Kasumi-1 (cell line): ENCODE data around the gene SEC14L1.
A peak's percentile ranks its signal among the peaks of the same experiment; 100 is the strongest.
"Not testable (repeated sequence)": the region's sequence is repeated elsewhere in the genome, so short reads cannot be mapped to it uniquely, and the experiment has no call there.

Experiments
- DNase-seq, 2 experiments: peaks; one replicate each; lab custom pipeline; 2025; lab: John Stamatoyannopoulos, UW

SEC14L1 gene

DNA sequence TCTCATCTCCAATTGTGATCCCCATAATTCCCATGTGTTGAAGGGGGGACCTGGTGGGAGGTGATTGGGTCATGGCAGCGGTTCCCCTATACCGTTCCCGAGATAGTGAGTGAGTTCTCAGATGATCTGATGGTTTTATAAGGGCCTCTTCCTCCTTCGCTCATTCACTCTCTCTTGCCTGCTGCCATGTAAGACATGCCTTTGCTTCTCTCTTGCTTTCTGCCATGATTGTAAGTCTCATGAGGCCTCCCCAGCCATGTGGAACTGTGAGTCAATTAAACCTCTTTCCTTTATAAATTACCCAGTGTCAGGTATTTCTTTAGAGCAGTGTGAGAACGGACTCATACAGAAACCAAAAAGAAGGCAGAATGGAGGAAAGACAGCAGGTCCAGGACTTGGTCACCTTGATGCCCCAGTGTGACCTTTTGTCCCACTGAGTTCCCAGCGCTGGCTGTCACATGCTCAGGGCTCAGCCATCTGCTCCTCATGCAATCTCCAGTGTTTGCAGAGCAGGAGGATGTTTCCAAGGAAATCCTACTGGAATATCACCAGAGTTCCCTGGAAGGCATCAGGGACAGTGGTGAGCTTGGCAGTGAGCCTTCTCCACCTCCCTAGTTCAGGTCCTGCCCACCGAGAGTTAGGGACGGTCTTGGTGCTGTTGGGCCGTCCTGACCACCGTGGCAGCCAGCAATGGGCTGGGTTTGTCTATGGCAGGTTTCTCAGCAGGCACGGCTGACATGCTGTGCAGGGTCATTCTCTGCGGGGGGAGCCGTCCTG is 96.7 kb downstream of the SEC14L1 start:
- no peak for DNase-seq

DNA sequence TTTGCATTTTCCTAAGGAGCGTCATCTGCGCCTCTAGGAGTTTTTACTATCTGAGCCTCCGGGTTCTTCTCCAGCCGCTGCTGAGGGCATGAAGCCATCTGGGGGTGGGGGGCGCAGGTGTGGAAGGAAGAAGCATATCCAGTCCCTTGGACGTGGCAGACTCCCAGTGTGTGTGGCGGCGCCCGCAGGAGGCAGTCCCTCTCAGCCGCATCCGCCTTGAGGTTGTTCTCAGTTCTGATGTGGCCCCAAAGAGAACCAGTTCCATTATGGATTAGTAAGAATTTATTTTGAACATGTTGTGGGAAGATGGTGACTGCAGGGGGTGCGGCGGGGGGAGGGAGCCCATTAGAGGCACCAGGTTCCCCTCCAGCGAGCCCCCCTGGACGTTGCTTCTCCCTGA is 100.2 kb downstream of the SEC14L1 start:
- DNase-seq, result no peak

DNA sequence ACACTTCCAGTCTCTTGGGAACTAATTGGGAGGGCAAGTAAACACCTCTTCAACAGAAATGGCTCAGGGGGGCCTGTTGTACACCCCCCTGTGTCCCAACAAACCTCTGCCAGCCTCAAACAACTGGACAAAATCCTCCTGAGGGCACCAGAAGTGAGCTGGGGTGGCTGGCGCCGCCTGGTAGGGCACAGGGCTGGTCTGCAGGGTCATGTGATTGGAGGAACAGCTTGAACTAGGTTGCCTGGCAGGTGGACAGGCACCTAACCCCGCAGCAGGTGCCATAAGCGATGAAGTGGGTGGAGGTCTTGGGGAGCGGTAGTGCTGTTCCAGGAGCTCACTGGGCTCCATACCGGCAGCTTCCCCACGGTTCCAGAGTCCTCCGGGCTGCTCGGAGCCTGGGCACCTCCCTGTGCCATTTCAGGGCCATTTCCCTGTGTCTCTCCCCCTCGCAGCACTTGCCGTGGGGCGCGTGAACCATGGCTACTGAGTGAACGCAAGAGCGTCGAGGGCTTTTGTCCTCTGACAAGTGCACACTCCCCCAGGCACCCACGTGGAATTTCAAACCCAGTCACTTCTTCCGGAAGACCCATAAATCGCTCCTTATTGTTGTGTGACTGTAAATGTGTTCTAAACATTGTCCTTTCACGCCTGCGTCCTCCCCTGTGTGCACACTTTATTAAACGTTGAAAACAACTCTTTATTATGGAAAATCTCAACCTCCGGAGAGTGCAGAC is 101.5 kb downstream of the SEC14L1 start:
- DNase-seq, result no peak

- DNase-seq, result no peak
Observed at GRCh38 chr17:77245162-77245926, 104.6 kb downstream of the SEC14L1 start.

DNA sequence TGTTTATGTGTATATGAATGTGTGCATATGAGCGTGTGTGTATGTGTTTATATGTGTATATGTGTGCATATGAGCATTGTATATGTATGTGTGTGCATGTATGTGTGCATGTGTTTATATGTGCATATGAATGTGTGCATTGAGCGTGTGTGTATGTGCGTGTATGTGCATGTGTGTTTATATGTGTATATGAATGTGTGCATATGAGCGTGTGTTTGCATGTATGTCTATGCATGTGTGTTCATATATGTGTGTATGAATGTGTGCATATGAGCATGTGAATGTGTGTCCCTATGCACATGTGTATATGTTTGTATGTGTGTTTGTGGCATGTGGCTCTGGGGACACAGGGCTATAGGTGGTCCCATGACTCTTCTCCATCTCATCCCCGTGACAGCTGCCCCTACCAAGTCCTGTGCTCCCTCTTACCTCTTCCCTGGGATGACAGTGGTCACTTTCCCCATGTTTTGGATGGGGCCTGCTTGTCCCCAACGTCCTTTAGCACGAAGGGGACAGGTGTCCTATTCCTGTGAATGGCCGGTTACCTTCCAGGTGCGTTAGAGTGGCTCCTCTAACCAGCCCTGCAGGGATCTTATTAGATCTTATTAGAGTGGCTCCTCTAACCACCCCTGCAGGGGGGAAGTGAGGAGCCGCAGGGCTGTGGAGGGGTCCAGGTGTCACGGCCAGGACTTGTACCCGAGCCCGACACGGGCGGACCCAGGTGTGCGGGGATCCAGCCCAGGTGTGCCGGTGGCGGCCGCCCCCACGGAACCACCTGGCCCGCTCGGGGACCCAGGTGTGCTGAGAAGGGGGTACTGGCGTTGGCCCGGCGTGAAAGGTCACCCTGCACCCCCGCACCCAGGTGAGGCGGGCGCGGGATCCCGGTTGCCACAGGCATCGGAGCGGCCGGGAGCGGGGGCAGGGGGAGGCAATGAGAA is 105.6 kb downstream of the SEC14L1 start:
- no peak for DNase-seq

DNA sequence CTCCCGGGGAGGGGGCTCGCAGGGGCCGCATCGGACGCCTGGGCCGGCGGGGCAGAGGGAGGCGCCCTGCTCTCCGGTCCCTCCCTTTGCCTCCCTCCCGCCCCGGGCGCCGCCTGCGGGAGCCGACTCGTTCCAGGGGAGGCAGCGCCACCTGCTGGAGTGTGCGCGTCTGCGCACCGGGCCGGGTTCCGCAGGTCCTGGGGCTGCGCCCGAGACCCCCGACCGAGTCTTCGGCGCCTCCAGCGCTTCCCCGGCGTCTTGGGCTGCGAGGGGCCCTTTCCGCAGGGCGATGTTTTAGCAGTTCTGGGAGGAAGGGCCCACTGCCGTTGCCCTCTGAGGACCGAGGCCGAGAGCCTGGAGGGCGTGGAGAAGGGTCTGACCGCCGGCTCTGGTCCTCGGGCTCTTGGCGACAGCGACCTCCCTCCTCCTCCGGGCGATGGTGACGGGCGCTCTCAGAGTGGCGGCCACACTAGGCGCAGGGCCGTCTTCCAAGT is 106.3 kb downstream of the SEC14L1 start:
- peak; percentile 80 to 82 for DNase-seq

DNA sequence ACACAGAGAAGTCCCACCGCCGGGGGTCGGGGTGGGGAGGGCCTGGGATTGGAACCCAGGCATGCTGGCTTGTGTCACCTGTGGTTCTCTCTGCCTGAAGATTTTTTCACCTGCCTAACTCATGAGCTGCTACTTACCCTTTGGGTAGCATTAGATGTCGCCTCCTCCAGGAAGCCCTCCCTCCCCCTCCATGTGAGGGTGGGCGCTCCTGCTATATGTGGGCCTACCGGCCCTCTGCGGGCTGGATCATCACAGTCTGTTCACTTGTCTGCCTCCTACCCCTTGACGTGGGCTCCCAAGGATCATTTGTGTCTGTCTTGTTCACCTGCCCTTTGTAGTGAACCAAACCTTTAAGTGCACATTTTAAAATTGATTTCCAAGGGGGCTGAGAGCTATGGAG is 106.8 kb downstream of the SEC14L1 start:
- DNase-seq, result no peak

DNA sequence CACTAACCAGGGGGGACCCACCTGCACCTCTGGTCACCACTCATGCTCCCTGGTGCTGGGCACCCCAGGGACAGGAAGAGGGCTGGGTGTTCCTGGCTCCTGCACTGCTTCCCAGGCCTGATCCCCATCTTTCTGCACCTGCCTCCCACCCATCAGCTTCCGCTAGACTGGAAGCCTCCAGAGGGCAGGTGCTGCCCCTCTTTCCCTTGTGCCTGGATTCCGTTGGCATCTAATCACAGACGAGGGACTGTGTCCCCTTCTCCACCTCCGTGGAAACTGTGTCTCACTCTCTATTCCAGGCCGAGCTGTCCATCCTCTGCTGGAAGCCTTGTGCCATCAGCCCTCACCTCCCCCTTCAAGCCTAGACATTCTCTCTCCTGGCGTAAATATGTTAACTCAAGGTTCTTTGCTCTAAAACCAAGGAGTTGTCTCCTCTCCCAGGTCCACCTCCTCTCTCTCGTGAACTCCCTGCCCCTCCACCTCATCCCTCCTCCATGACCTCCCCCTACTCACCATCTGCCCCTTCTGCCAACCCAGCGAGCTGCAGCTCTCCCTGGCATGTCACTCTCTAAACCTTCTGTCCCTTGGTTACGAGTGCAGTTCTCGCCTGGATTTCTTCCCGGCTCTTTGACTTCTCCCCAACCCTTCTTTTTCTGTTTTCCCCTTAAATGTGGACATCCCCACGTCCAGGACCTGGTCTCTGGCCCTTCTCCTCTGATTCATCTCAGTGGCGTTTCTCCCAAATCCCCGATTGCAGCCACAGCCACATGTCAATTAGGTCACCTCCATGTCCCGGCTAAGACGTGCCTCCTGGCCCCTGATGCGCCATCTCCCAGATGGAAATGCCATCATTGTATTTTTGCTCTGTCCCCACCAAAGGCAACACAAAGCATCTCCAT is 107.7 kb downstream of the SEC14L1 start:
- no peak for DNase-seq

- no peak for DNase-seq
Observed at GRCh38 chr17:77251622-77252183, 110.9 kb downstream of the SEC14L1 start.

GRCh38 chr17:77252306-77252705 is 111.5 kb downstream of the SEC14L1 start:
- DNase-seq, result not testable (repeated sequence)

DNA sequence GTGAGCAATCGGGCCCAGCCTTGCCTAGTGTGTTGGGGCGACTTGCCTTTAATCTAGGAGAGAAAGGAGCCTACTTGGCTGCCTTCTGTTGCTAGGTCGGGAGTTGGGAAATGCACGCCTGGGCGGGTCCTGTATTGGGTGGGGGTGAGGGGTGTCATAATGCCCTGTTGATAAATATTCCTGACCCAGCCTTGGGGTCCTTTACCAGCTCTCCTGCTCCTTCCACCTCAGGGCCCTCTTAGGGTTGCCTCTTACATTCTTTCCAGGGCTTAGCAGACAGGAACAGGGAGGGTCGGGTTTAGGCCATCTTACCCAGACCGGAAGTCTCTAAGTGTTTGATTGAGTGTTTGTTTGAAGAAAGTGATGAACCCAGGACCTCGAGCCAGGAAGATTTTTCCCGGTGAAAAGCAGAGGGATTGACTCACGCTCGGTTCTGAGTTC is 112.9 kb downstream of the SEC14L1 start:
- no peak for DNase-seq

- no peak for DNase-seq
Observed at GRCh38 chr17:77254951-77255825, 114.4 kb downstream of the SEC14L1 start.

GRCh38 chr17:77255970-77256369 is 115.2 kb downstream of the SEC14L1 start:
- DNase-seq, result not testable (repeated sequence)

- DNase-seq, result no peak
Observed at GRCh38 chr17:77256710-77257109, 115.9 kb downstream of the SEC14L1 start.

GRCh38 chr17:77257169-77257568 is 116.4 kb downstream of the SEC14L1 start:
- DNase-seq, result no peak

- no peak for DNase-seq
Observed at GRCh38 chr17:77257596-77258458, 117.1 kb downstream of the SEC14L1 start.

- DNase-seq, result no peak
Observed at GRCh38 chr17:77258638-77259037, 117.9 kb downstream of the SEC14L1 start.
